GM12865 (cell line): Measurements from ENCODE around the gene FIBIN.
"Not testable (repeated sequence)": the region's sequence is repeated elsewhere in the genome, so short reads cannot be mapped to it uniquely, and the experiment has no call there.

ENCODE experiments used
- DNase-seq: peaks from one replicate; pipeline ENCODE4 v3.0.0; 2010; ENCODE audit warnings: low read depth
- H3K4me3 ChIP-seq: 2 replicates; pipeline ENCODE4 v1.5.1; 2011; ENCODE audit warnings: mild to moderate bottlenecking, low read depth, low read length, control low read depth
- CTCF ChIP-seq: IDR thresholded peaks from 2 replicates; pipeline ENCODE4 v1.5.1; 2011; ENCODE audit warnings: low read length, control low read depth, low read depth, inconsistent platforms; ENCODE audit not compliant: insufficient read depth; ENCODE audit errors: missing control alignments

Gene FIBIN

GRCh38 chr11:26992031-26992541 lies 1.8 kb upstream of the FIBIN start:
- DNase-seq, result no peak
- TF ChIP-seq CTCF, result no peak
- H3K4me3 ChIP-seq, result no peak overlapping the region

GRCh38 chr11:26994631-26995095 lies 751 bp downstream of the FIBIN start:
- no peak for DNase-seq
- no peak overlapping the region for H3K4me3 ChIP-seq
- TF ChIP-seq CTCF, result no peak

GRCh38 chr11:26995701-26996460 lies 2.0 kb downstream of the FIBIN start:
- no peak for TF ChIP-seq CTCF
- no peak for DNase-seq
- no peak overlapping the region for H3K4me3 ChIP-seq

GRCh38 chr11:26997378-26997777 lies 3.5 kb downstream of the FIBIN start:
- no peak for DNase-seq
- H3K4me3 ChIP-seq, result no peak overlapping the region
- no peak for TF ChIP-seq CTCF

- DNase-seq, H3K4me3 ChIP-seq: not testable (repeated sequence)
Measured at GRCh38 chr11:27001136-27001730, 7.3 kb downstream of the FIBIN start.

GRCh38 chr11:27002431-27002830 lies 8.5 kb downstream of the FIBIN start:
- no peak for TF ChIP-seq CTCF
- DNase-seq, result no peak
- no peak overlapping the region for H3K4me3 ChIP-seq

GRCh38 chr11:27002838-27003237 lies 8.9 kb downstream of the FIBIN start:
- no peak overlapping the region for H3K4me3 ChIP-seq
- no peak for TF ChIP-seq CTCF
- DNase-seq, result no peak
